OCI-LY1 (cell line): ENCODE data around the gene ATP7B.

Source experiments
- H2AFZ ChIP-seq: fragments of 200-600 bp; sonication (generic), shearing (Covaris generic); 2 replicates; pipeline ENCODE4 v1.6.0; 2014; ENCODE audit warnings: antibody characterized with exemption, mild to moderate bottlenecking, low read length
- H3F3A ChIP-seq: fragments of 200-600 bp; sonication (generic), shearing (Covaris generic); 2 replicates; pipeline ENCODE4 v1.6.0; 2014; ENCODE audit warnings: mild to moderate bottlenecking, antibody characterized with exemption, low read length, moderate library complexity; ENCODE audit not compliant: insufficient read depth
- H3K27ac ChIP-seq: fragments of 200-600 bp; sonication (generic); 2 replicates; pipeline ENCODE4 v1.5.1; 2014; ENCODE audit warnings: low read length, mixed run types, mild to moderate bottlenecking, low read depth; ENCODE audit not compliant: poor library complexity, severe bottlenecking
- H3K27me3 ChIP-seq: fragments of 200-600 bp; sonication (generic); 2 replicates; pipeline ENCODE4 v1.6.0; 2014; ENCODE audit warnings: antibody characterized with exemption, mild to moderate bottlenecking, low read length, moderate library complexity; ENCODE audit not compliant: insufficient read depth
- H3K36me3 ChIP-seq: fragments of 200-600 bp; sonication (generic); 2 replicates; pipeline ENCODE4 v1.6.1; 2014; ENCODE audit warnings: mild to moderate bottlenecking, antibody characterized with exemption, low read length, moderate library complexity, mixed read lengths; ENCODE audit not compliant: insufficient read depth
- H3K4me1 ChIP-seq: fragments of 200-600 bp; sonication (generic); 2 replicates; pipeline ENCODE4 v1.5.1; 2014; ENCODE audit warnings: mild to moderate bottlenecking, low read length, moderate library complexity; ENCODE audit not compliant: insufficient read depth, severe bottlenecking
- H3K4me2 ChIP-seq: fragments of 200-600 bp; sonication (generic), shearing (Covaris generic); 2 replicates; pipeline ENCODE4 v1.6.1; 2014; ENCODE audit warnings: low read length
- H3K4me3 ChIP-seq: fragments of 200-600 bp; sonication (generic); 2 replicates; pipeline ENCODE4 v1.5.1; 2014; ENCODE audit warnings: low read length, low read depth, mild to moderate bottlenecking, mixed read lengths; ENCODE audit not compliant: poor library complexity, severe bottlenecking
- H3K79me2 ChIP-seq: fragments of 200-600 bp; shearing (Covaris generic); 2 replicates; pipeline ENCODE4 v1.6.1; 2016; ENCODE audit warnings: mixed run types, low read length, mixed read lengths; ENCODE audit not compliant: insufficient read depth
- H3K9ac ChIP-seq: fragments of 200-600 bp; sonication (generic), shearing (Covaris generic); 2 replicates; pipeline ENCODE4 v1.6.1; 2014; ENCODE audit warnings: mild to moderate bottlenecking, low read length, mixed read lengths
- H3K9me2 ChIP-seq: fragments of 200-600 bp; sonication (generic), shearing (Covaris generic); 2 replicates; pipeline ENCODE4 v1.6.1; 2014; ENCODE audit warnings: low read depth, mild to moderate bottlenecking, low read length, mixed read lengths
- H3K9me3 ChIP-seq: fragments of 200-600 bp; shearing (Covaris generic); 2 replicates; pipeline ENCODE4 v1.6.1; 2014; ENCODE audit warnings: low read length, mixed read lengths
- H4K20me1 ChIP-seq: fragments of 200-600 bp; sonication (generic), shearing (Covaris generic); 2 replicates; pipeline ENCODE4 v1.6.0; 2016; ENCODE audit warnings: mild to moderate bottlenecking, low read length; ENCODE audit not compliant: insufficient read depth
- EZH2 ChIP-seq: fragments of 200-600 bp; sonication (generic), shearing (Covaris generic); IDR thresholded peaks from 2 replicates; pipeline ENCODE4 v1.8.0; 2017; ENCODE audit warnings: borderline replicate concordance, mixed run types, mild to moderate bottlenecking, antibody characterized with exemption, low read length, moderate library complexity, mixed read lengths
- TF ChIP-seq, protein P1 (sequence below): fragments of 200-600 bp; sonication (generic), shearing (Covaris generic); IDR thresholded peaks from 2 replicates; pipeline ENCODE4 v1.5.1; 2017; ENCODE audit warnings: mild to moderate bottlenecking, antibody characterized with exemption, low read length, moderate library complexity, mixed read lengths

The ATP7B gene

DNA sequence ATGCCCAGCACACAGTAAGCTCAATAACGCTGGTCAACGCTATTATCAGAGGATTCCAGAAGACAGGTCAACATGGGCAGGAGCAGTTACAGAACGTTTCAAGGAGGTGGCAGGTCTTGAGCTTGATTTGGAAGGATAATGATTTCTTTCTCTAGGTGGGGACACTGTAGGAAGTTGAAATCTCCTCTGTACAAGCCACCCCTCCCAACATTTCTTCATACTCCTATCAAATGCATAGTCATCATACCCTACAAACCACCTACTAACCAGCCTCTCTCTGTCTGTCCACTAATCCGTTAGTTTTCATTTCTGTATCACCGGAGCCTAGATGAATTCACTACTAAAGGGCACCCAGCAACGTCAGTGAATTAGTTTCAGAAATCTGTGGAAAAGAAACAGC, 1.3 kb downstream of the ATP7B start:
- Histone ChIP-seq H3K4me3 (no peak overlapping the region), H3K9me3 (no peaks in the 10 kb centered on the region), H3K27me3 (peaks cover 9% of the 10 kb centered on the region; the same call in 1 of the 2 replicates), H3K9me2 (no peaks in the 10 kb centered on the region), H2AFZ (no peak overlapping the region), H3K9ac (no peak overlapping the region), H3K27ac (no peak overlapping the region), H3K79me2 (peaks cover 24% of the 10 kb centered on the region), H4K20me1 (no peaks in the 10 kb centered on the region), H3F3A (no peaks in the 10 kb centered on the region), H3K4me2 (no peak overlapping the region), H3K36me3 (no peaks in the 10 kb centered on the region), H3K4me1 (peaks cover 21% of the 10 kb centered on the region)
- no peak for TF ChIP-seq EZH2
- TF ChIP-seq, protein P1, sequence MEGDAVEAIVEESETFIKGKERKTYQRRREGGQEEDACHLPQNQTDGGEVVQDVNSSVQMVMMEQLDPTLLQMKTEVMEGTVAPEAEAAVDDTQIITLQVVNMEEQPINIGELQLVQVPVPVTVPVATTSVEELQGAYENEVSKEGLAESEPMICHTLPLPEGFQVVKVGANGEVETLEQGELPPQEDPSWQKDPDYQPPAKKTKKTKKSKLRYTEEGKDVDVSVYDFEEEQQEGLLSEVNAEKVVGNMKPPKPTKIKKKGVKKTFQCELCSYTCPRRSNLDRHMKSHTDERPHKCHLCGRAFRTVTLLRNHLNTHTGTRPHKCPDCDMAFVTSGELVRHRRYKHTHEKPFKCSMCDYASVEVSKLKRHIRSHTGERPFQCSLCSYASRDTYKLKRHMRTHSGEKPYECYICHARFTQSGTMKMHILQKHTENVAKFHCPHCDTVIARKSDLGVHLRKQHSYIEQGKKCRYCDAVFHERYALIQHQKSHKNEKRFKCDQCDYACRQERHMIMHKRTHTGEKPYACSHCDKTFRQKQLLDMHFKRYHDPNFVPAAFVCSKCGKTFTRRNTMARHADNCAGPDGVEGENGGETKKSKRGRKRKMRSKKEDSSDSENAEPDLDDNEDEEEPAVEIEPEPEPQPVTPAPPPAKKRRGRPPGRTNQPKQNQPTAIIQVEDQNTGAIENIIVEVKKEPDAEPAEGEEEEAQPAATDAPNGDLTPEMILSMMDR = no peak

DNA sequence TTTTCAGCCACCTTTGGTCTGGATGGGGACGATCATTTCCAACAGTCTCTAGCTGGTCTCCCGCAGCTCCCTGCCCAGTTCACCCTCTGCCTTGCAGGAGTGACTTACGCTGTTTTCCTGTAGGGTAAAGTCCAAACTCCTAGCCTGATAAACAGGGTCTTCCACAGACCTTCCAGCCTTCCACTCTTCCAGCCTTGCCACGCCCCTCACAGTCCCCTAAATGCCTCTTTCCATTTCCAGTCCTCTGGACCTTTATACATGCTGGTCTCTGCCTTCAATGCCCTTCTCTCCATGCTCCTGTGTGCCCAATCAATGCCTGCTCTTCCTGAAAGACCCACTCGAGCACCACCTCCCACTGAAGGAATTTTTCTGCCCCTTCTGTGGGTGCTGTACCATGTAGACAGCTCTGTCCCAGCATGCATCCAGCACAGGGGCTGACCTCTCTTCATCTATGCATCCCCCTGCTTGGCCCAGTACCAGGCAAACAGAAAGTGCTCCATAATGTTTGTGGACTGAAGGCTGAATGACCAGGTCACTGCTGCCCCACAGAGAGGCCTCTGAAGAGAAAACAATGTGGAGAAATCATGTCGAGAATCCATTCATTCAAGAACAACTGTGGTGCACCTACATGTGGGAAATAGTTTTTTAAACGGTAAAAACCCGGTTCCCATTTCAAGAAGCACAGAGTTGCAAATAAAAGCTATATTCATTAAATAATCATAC, 4.6 kb downstream of the ATP7B start:
- Histone ChIP-seq H3K4me2 (no peak overlapping the region), H3K4me1 (peaks cover 10% of the 10 kb centered on the region), H3K79me2 (no peaks in the 10 kb centered on the region), H3F3A (no peaks in the 10 kb centered on the region), H3K4me3 (no peak overlapping the region), H2AFZ (no peak overlapping the region), H3K9me3 (no peaks in the 10 kb centered on the region), H4K20me1 (no peaks in the 10 kb centered on the region), H3K27ac (no peak overlapping the region), H3K9me2 (no peaks in the 10 kb centered on the region), H3K9ac (no peak overlapping the region), H3K36me3 (no peaks in the 10 kb centered on the region), H3K27me3 (peaks cover 13% of the 10 kb centered on the region; the same call in 1 of the 2 replicates)
- TF ChIP-seq EZH2 = no peak
- TF ChIP-seq, protein P1 = no peak

DNA sequence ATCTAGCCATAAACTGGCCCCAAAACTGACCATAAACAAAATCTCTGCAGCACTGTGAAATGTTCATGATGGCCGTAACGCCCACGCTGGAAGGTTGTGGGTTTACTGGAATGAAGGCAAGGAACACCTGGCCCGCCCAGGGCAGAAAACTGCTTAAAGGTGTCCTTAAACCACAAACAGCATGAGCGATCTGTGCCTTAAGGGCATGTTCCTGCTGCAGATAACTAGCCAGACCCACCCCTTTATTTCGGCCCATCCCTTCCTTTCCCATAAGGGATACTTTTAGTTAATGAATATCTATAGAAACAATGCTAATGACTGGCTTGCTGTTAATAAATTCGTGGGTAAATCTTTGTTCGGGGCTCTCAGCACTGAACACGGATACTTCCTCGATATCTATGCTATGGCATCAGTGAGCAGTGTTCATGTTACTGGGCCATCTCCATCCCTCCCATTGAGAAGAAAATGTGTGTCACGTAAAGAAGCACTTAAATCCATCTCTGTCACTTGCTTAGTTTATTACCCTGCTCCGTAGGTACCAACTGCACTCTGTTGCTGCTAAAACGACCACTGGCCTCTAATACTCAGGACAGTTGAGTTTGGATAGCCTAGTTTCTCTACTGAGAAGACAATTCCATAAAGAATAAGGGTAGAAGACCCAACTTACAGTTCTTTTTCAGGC, 5.3 kb downstream of the ATP7B start:
- H3K9ac ChIP-seq = no peak overlapping the region
- no peaks in the 10 kb centered on the region for H3K36me3 ChIP-seq
- no peak overlapping the region for H2AFZ ChIP-seq
- H3K4me1 ChIP-seq = peaks cover 4% of the 10 kb centered on the region
- H3F3A ChIP-seq = no peaks in the 10 kb centered on the region
- H3K4me3 ChIP-seq = no peak overlapping the region
- no peaks in the 10 kb centered on the region for H4K20me1 ChIP-seq
- no peak overlapping the region for H3K4me2 ChIP-seq
- TF ChIP-seq EZH2 = no peak
- TF ChIP-seq, protein P1 = no peak
- no peaks in the 10 kb centered on the region for H3K9me3 ChIP-seq
- no peaks in the 10 kb centered on the region for H3K79me2 ChIP-seq
- H3K9me2 ChIP-seq = no peaks in the 10 kb centered on the region
- H3K27me3 ChIP-seq = peaks cover 11% of the 10 kb centered on the region; the same call in 1 of the 2 replicates
- H3K27ac ChIP-seq = no peak overlapping the region
